ENCODE results near the gene SLC5A4.
"Not testable (repeated sequence)": the region's sequence is repeated elsewhere in the genome, so short reads cannot be mapped to it uniquely, and the experiment has no call there.

The SLC5A4 gene

DNA sequence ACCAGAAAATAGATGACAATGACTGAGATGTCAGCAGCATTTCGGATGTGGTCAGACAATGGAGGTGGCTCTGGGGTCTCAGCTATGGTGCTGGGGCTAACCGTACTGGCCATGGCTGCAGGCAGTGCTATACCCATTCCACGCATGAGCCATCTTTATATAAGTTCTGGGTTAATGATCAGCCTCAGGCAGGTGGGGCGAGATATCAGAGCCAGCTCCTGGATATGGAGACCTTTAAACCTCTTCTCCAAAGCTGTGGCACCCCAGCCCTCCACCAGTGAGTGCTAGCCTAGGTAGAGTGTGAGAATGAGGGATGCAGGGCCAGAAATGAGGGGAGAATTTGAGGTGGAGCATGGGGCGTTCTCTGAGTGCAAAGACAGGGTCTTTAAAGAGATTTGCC lies at the start of gene SLC5A4:
Gene SLC5A4, minus strand, starts transcription at position 131 of the 400 bp plus-strand sequence. Its CDS starts 18 bp downstream, at position 113.
- intact Hi-C loops (cut with DNase I), result no loop called here
- DNase-seq, result no peak

DNA sequence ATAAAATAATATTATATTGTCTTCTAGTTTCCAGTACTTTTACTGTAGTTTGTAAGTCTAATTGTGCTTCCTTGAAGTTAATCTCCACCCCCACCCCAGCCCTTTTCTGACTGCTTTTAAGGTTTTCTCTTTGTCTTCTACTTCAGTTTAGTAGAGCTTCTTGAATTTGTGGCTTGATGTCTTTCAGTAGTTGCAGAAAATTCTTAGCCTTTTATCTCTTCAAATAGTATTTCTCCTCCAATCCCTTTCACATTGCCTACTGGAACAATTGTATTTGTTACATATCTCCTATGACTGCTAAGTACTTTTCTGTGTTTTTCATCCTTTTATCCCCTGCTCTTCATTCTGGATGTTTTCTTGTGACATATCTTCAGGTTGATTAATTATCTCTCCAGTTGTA lies 38.8 kb upstream of the SLC5A4 start:
- intact Hi-C loops (cut with DNase I); DNase-seq: not testable (repeated sequence)

DNA sequence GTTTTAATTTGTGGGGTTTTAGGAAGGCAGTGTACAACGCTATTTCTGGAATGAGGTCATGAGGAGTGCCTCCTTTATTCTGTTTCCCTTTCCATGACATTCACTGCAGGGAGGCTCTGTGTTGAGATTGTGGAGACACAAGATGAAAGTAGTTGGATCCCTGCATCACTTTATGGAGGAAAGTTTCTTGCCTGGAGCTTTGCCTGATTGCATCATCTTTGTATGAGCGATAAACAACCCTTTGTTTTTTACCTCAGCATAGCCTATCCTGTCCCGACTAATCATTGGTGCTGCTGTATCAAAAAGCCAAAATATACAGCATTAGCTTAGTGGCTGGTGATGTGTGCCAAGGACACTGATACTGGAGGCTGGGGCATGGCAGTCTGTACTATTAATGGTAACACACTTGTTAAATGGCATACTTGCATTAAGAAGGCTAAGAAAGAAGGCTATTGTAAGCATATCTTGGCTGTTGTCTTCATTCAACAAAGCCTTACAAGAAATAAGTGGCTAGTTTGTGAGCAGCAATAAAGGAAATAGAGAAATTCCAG lies 31.2 kb upstream of the SLC5A4 start:
- no peak for DNase-seq
- intact Hi-C loops (cut with DNase I), result no loop called here

DNA sequence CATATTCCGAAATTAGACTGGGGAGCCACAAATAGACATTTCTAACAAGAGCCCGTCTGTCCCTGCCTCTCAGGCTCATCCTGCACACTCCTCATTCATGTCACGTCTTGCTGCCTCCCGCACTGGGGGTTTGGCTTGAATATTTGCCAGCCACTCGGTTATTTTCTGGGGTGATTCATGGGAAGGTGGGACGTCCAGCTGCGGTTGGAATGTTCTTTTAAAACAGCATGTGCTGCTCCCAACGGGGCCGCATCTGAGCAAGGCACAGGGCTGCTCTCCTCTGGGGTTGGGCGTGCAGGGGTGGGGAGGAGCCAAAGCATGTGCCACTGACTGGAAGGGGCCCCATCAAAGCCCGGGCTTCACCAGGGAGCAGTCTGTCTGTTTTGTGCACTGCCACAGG lies 25.9 kb upstream of the SLC5A4 start:
- intact Hi-C loops (cut with DNase I), result no loop called here
- DNase-seq, result peak in 14 of 42 donors; percentile 4 to 55 (median 14)

DNA sequence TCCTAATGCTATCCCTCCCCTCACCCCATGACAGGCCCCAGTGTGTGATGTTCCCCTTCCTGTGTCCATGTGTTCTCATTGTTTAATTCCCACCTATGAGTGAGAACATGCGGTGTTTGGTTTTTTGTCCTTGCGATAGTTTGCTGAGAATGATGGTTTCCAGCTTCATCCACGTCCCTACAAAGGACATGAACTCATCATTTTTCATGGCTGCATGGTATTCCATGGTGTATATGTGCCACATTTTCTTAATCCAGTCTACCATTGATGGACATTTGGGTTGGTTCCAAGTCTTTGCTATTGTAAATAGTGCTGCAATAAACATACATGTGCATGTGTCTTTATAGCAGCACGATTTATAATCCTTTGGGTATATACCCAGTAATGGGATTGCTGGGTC lies 20.2 kb upstream of the SLC5A4 start:
- DNase-seq; intact Hi-C loops (cut with DNase I): not testable (repeated sequence)

DNA sequence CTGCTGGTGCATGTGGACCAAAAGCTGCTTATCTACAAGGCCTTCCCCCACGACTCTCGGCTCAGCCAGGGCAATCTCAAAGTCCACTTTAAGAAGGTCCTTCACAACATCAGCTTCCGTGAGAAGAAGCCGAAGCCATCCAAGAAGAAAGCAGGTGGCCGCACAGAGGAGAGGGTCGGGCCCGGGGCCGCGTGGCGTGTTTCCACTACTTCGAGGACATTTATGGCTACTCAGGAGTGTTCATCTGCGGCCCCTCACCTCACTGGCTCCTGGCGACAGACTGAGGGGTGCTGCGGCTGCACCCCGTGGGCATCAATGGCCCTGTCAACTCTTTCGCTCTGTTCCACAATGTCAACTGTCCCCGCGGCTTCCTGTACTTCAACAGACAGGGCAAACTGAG lies 16.2 kb upstream of the SLC5A4 start:
- DNase-seq, result peak in 1 of 42 donors; percentile 21
- intact Hi-C loops (cut with DNase I), result no loop called here

DNA sequence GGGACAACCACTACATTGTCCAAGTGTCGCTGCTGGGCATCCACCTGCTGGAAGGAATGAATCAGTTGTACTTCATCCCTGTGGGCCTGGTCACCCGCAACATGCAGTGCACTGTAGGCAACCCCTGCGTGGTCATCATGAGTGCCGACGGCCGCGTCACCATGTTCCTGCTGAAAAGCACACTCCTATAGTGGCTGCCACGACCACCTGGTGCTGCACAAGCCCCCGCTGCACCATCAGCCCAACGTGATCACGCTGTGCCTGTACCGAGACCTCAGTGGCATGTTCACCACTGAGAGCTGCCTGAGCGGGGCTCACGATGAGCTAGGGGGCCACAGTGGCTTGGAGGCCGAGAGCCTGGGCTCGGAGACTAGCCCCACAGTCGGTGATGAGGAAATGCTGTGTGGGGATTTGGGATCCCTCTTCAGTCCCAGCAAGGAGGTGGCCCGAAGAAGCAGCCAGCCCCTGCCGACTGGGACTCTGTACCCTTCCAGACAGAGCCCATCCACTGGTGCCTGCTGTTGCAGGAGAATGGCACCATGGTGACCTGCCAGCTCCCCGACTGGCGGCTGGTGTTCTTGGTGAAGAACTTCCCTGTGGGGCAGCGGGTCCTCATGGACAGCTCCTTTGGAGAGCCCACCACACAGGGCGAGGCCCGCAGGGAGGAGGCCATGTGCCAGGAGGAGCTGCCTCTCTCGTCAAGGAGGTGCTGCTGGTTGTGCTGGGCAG lies 15.7 kb upstream of the SLC5A4 start:
- DNase-seq, result peak in 1 of 42 donors; percentile 24

DNA sequence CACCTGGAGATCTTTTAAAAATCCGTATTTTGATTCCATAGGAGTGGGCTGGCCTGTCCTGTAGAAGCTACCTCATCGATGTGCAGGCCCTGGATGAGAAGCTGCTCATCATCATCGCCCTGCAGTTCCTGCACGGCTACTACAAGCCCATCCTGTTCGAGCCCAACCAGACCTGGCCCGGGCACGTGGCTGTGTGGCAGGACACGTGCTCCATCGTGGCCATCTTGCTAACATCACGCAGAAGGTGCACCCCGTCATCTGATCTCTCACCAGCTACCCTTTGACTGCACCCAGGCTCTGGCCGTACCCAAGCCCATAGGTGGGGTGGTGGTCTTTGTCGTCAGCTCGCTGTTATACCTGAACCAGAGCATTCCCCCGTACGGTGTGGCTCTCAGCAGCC lies 14.2 kb upstream of the SLC5A4 start:
- intact Hi-C loops (cut with DNase I), result loop anchor here (10.0 kb wide), 1 partner anchor 285 kb away; no protein-coding TSS in a partner anchor
- no peak for DNase-seq

More for the DNA sequence above, 15.7 kb upstream of the SLC5A4 start:
- intact Hi-C loops (cut with DNase I), result no loop called here

DNA sequence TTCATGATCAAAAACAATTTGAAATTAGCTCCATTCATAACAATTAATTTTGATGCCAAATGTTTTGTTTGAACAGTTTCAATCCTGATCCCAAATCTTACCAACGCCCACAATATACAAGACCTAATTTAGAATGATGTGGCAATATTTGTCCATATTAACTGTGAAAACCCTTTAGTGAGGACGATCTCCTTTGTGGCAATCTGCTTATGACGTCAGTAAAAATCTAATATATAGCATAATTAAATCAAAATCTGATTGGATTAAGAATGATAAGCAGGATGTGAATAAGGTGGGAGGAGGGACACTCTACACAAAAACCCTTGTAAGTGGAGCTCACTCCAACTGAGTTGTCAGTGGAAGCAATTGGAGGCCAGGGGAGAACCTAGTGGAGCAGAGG lies 11.9 kb upstream of the SLC5A4 start:
- DNase-seq, result no peak

DNA sequence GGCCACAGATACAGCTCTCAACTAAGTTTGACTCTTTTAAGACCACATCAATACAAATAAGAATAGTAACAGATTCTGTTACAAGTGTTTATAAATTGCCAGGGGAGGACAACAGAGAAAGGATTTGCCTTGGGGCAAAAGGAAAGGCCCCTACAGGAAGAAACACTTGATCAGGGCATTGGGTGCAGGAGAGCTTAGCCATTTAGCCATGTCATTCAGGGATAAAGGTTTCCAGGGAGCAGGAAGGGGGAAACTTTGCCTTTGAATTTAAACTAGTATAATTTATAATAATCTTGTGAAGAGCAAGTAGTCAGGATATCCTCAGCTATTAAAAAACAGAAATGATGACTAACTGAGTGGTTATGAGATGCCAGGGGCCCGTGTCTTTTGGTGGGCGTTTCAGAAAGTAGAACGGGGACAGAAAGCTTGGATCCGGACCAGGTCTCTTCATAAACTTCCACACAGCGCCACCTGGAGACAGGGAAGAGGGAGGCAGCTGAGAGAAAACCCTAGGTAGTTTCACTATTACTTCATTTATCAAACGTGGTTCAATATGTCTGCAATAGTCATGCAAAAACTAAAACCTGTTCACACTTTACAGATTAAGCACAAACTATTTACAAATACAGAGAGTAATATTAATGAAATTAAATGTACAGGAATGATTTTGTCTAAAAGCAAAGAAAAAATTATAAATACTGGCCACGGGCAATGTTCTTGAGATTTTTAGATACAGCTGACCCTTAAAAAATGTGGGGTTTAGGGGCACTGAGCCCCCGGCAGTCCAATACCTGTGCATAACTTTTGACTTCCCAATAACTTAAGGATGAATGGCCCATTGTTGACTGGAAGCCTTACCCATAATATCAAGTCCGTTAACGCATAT lies 11.0 kb upstream of the SLC5A4 start:
- DNase-seq, result peak; percentile 65 to 91 (median 80)
- intact Hi-C loops (cut with DNase I), result loop anchor here (10.0 kb wide), 1 partner anchor 281 kb away; no protein-coding TSS in a partner anchor

More for the DNA sequence above, 11.9 kb upstream of the SLC5A4 start:
- intact Hi-C loops (cut with DNase I), result loop anchor here (10.0 kb wide), 1 partner anchor 282 kb away; no protein-coding TSS in a partner anchor

DNA sequence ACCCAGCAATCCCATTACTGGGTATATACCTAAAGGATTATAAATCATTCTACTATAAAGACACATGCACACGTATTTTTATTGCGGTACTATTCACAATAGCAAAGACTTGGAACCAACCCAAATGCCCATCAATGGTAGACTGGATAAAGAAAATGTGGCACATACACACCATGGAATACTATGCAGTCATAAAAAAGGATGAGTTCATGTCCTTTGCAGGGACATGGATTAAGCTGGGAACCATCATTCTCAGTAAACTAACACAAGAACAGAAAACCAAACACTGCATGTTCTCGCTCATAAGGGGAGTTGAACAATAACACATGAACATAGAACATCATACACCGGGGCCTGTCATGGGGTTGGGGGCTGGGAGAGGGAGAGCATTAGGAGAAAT lies 8.5 kb upstream of the SLC5A4 start:
- not testable (repeated sequence) for DNase-seq
- intact Hi-C loops (cut with DNase I), result loop anchor here (10.0 kb wide), 1 partner anchor 279 kb away; no protein-coding TSS in a partner anchor

DNA sequence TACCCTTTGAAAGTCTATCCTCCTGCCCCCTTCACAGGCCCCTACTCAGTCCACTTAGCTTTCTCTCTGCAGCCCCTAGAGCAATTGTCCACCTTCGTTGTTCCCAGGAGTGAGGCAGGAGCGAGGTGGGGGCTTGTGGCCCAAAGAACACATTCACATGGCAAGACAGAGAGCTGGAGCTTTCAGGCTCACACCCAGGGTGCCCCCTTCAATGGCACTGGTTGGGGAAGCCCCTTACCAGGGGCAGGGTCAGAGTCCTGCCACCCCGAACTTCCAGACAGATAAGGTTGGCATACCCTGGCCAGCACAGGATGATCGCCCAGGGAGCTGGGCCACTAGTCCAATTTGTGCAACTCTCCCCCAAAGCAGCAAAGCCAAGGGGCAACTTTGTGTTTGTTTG lies 6.2 kb upstream of the SLC5A4 start:
- DNase-seq, result no peak
- intact Hi-C loops (cut with DNase I), result loop anchor here (10.0 kb wide), 1 partner anchor 277 kb away; no protein-coding TSS in a partner anchor

DNA sequence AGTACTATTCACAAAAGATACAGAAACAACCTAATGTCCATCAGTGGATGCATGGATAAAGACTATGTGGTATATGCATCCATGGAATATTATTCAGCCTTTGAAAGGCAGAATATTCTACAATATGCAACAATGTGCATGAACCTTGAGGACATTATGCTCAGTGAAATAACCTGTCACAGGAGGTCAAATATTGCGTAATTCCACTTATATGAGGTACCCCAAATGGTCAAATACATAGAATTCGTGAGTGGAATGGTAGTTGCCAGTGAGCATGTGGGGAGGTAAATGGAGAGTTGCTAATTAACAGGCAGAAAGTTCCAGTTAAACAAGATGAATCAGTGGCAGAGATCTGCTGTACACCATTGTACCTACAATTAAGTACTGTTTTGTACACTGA lies 3.6 kb upstream of the SLC5A4 start:
- intact Hi-C loops (cut with DNase I), result no loop called here
- DNase-seq, result no peak

DNA sequence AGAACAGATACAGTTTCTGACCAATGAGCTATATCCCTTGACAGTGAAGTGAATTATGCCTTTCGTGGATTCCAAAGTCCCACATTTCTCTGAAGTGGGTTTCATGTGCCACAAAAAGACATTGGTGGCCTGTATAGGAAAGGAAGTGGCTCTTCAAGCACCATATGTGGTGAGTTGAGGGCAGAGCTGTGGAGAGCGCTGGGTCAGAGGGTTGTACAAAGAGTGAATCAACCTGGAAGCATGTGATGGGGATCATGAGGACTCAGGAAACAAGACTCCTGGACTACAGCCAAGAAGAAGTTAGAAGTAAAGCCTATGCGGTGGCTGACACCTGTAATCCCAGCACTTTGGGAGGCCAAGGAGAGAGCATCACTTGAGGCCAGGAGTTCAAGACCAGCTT lies 579 bp upstream of the SLC5A4 start:
- intact Hi-C loops (cut with DNase I), result no loop called here
- DNase-seq, result no peak

DNA sequence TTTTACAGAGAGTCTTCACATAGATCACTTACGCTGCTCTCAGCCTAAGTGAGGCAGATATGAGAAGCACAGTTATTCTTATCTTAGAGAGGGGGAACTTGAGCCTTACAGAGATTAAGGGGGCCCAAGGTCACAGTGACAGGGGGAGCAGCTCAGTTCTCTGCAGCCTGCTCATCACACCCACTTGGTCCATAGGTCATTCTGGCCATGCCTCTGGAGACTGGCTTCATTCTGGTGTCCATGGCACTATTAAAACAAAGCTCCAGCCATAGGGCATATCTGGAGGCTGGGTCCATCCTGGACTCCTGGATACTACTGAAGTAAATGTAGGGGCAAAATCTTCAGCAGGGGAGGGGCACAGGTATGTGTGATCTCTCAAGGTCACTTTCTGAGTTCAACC lies 5.9 kb downstream of the SLC5A4 start:
- no peak for DNase-seq
- intact Hi-C loops (cut with DNase I), result no loop called here

DNA sequence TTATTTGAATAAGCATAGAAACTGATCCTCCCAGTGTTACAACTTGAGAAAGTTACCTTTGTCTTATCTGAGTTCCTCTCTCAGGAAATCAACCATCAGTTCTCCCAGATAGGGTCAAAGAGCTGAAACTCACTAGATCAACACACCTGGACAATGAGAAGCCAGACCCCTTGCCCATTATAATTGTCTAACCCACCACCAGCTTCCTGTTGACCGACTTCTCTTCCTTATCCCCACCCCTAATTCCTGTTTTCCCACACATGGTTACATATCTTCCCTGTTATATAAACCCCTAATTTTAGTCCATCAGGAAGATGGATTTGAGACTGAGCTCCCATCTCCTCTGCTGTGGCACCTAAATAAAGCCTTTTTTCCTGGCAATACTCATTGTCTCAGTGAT lies 6.9 kb downstream of the SLC5A4 start:
- DNase-seq, result no peak
- intact Hi-C loops (cut with DNase I), result no loop called here

DNA sequence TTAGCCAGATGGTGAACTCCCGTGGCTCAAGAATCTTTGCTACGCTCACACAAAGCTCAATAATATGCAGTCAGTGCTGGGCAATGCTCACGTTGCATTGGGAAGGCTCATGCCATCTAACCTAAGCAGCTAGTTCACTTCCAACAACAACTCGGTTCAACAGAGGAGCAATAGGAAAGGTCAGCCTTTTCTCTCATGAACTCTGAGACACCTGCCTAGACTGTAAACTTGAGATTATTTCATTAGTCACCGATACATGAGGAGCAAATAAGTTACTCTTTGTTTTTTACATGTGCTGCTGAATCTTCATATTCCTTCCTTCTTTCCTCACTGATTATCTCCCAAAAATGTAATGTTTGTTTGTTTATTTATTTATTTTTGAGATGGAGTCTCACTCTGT lies 9.0 kb downstream of the SLC5A4 start:
- no peak for DNase-seq
- intact Hi-C loops (cut with DNase I), result no loop called here

DNA sequence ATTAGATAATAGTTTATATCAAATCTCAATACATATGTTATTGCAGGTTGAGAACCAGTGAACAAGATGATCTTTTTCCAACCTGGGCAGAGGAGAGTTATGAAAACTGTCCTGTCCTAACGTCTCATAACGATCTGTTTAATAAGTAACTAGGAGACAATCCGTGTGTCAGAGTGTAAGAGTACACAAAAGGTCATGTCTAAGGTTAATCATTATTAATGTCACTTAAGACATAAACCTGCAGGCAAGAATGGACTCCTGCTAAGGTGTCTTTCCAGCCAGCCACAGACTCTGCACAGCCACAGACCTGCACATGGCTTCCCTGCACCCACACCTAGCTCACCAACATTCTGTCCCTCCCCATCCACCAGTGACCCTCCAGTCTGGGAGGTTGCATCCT lies 10.1 kb downstream of the SLC5A4 start:
- intact Hi-C loops (cut with DNase I), result no loop called here

DNA sequence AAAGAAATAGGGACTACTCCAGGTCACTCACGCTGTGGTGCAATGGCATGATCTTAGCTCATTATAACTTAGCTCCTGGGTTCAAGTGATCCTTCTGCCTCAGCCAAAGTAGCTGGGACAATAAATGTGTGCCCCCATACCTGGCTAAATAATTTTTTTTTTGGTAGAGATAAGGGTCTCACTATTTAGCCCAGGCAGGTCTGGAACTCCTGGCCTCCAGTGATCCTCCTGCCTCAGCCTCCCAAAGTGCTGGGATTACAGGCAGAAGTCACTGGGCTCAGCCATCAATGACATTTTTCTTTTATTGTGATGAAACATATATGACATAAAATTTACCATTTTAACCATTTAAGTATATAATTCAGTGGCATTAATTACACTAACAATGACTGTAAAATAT lies 10.6 kb downstream of the SLC5A4 start:
- no peak for DNase-seq
- intact Hi-C loops (cut with DNase I), result no loop called here

More for the DNA sequence above, 10.1 kb downstream of the SLC5A4 start:
- DNase-seq, result no peak

DNA sequence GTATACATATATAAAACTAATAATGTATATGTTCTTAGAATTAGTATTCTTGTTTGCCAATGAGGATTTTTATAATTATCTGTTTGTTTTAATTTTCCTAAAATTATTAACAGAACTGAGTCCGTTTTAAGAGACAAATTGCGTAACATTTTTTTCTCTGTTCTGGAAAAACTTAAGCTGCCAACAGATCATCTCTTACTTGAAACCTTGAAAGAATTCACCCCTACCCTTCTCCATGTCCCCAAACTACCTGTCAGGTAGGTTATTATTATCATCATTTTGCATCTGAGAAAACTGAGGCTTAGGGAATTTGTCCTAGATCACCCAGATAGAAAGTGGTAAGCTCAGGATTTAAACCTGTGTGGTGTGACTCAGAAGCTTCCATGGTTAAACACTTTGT lies 14.7 kb downstream of the SLC5A4 start:
- intact Hi-C loops (cut with DNase I), result no loop called here
- DNase-seq, result no peak
